Heart left ventricle (tissue), 16 donors: ENCODE results near the gene SBNO1. TPM values are rescaled to one million over a fixed set of nuclear protein-coding genes. Genes with fewer than 3 reads are reported as not detected.
A peak's percentile ranks its signal among the peaks of the same experiment; 100 is the strongest.

Experiments used
- ATAC-seq, 4 donors: fragments of 200-7000 bp; cut with Tn5 transposase; one replicate each; pipeline ENCODE4 v1.9.1; 2020 to 2022; ENCODE audit warnings: moderate library complexity in 4 of 4, mild to moderate bottlenecking in 3 of 4, moderate number of reproducible peaks in 1 of 4
- DNase-seq, 5 donors: peaks; one replicate each; pipeline ENCODE4 v3.0.0-alpha.2; 2020
- H3K27ac ChIP-seq, 12 donors: fragments of 200-600 bp; sonication (generic) in 4 of 12; one replicate each; pipeline versions ENCODE4 v1.5.0 to v1.8.0; 2016 to 2022; ENCODE audit warnings: mild to moderate bottlenecking in 2 of 12
- H3K27me3 ChIP-seq, 9 donors: fragments of 200-600 bp; sonication (generic) in 2 of 9; one replicate each; pipeline versions ENCODE4 v1.5.1 to v1.8.0; 2016 to 2022; ENCODE audit warnings: mild to moderate bottlenecking in 3 of 9
- H3K36me3 ChIP-seq, 9 donors: fragments of 200-600 bp; sonication (generic) in 2 of 9; one replicate each; pipeline versions ENCODE4 v1.5.0 to v1.8.0; 2018 to 2022; ENCODE audit warnings: mild to moderate bottlenecking in 2 of 9
- H3K4me1 ChIP-seq, 12 donors: fragments of 200-600 bp; sonication (generic) in 4 of 12; one replicate each; pipeline versions ENCODE4 v1.5.0 to v1.8.0; 2016 to 2022; ENCODE audit warnings: mild to moderate bottlenecking in 3 of 12
- H3K4me3 ChIP-seq, 12 donors: fragments of 200-600 bp; sonication (generic) in 4 of 12; one replicate each; pipeline versions ENCODE4 v1.5.0 to v1.8.0; 2017 to 2022; ENCODE audit warnings: mild to moderate bottlenecking in 9 of 12, moderate library complexity in 4 of 12
- H3K9me3 ChIP-seq, 12 donors: fragments of 200-600 bp; sonication (generic) in 4 of 12; one replicate each; pipeline versions ENCODE4 v1.5.0 to v1.8.0; 2016 to 2022; ENCODE audit warnings: mild to moderate bottlenecking in 1 of 12
- POLR2A ChIP-seq, 2 donors: fragments of 450-650 bp; IDR thresholded peaks; one replicate each; pipeline ENCODE4 v1.6.1; 2017; ENCODE audit warnings: antibody characterized with exemption in 2 of 2, mild to moderate bottlenecking in 2 of 2, moderate library complexity in 2 of 2
- WGBS, 4 donors: extraction: QIAGEN DNeasy Blood & Tissue Kit in 2 of 4; methylation state at CpG; one replicate each; pipeline versions ENCODE4 v1.1.5 to v1.1.7; 2013 to 2018; 5-methylcytosine and 5-hydroxymethylcytosine counted together
- intact Hi-C, 10 donors: fragments of 100-400 bp; cut with DNase I; formaldehyde crosslinking; loops; one replicate each; pipeline versions ENCODE4 v1.11.1 to v1.14.2; 2022
- polyA plus RNA-seq, 2 donors: library from polyadenylated mRNA; stranded (reverse); fragments of 200-250 nt; gene quantifications; one replicate each; pipeline ENCODE4 v1.2.3, GENCODE V29; 2013
- total RNA-seq, 9 donors: library from RNA; depleted of rRNA in 2 of 9; stranded (reverse); fragments of >200 nt in 2 of 9; fragmentation: NEBNext Ultra II Directional in 3 of 9; extraction: Animal tissue kit (Norgen Biotek cat#: 25700) in 3 of 9; gene quantifications; one replicate each; pipeline versions ENCODE4 v1.1.0 to v1.2.4, GENCODE V29; 2016 to 2023
- TF ChIP-seq, protein P1 (sequence below), 12 donors: fragments of 200-600 bp; sonication (generic) in 4 of 12; IDR thresholded peaks; one replicate each; pipeline versions ENCODE4 v1.5.0 to v1.8.0; 2018 to 2022; ENCODE audit warnings: antibody characterized with exemption in 12 of 12, mild to moderate bottlenecking in 5 of 12
- donor health status: ischemic (EF 13 %, LVEDD 7.1; RV severe dilation, severe dysfunction).
- donor health status: healthy with polysubstance abuse.
- donor health status: DM: no; HTN: yes; CAD: no.
- donor health status: DM: no; HTN: no; CAD: no.
- donor health status: ischemic (EF 25% LVEDD 6.9; RV normal size, moderate dysfunction).
- donor health status: ischemic (EF 25% LVEDD 5.7; RV mildly dilated, moderate dysfunction).
- donor health status: healthy.
- donor health status: DM: yes; HTN: yes; CAD: no.
- donor health status: ischemic (EF 35%, LVEDD 5.7; RV mildly dilated, moderate dysfunction).
- donor health status: nonischemic (EF 11% LVEDD 7.7; RV severe dilation, severe dysfunction).
- donor health status: DM: yes; HTN: yes; CAD: no.
- donor health status: PGD.
- donor health status: ischemic (EF 29% LVEDD 5.4; RV normal size, mild dysfunction).
- donor health status: nonischemic (EF 23%, LVEDD 6.1; RV moderate dilation, normal function).

The SBNO1 gene
- total and polyA plus RNA-seq, 11 donors = 6.3 to 33.8 (median 25.4) TPM

DNA sequence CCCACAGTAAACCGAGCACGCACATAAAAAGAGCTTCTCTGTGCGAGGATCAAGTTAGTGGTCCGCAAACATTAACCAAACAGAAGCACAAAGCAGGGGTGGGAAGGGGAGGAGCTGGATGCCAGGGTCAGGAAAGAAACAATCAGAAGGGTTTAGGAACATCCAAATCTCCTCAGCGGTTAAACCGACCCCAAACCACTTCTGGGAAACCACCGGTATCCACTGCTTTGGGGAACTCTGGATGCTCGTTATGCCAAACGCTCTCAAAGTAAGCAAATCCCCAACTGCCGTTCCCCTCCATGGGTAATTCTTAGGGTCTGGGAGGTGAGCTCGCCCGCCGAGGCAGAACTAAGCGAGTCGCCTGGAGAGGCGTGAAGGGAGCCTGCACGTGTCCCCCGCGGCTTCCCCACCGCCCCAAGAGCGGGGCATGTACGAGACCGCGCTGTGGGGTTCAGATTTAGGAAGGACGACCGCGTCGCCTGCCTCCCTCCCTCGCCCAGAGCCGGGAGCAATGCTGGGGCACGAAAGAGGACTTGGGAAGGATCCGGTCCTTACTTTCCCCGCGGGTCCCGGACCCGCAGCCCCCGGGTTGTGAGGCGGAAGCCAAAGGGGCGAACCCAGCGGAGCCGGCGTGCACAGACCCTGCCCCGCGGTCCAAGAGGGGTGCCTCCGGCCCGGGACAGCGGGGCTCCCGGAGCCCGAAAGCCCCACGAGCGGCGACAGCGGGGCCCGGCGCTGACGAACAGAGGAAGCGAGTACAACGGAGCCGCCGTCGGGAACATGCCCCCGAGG is 711 bp downstream of the SBNO1 start:
- H3K9me3 ChIP-seq = no peaks in the 10 kb centered on the region
- peaks cover 4 to 38% (median 23%) of the 10 kb centered on the region in 12 donors for H3K4me1 ChIP-seq
- 0% methylated on average over 38 to 62 of the region's 62 CpGs for WGBS, 4 donors
- peak overlapping the region; percentile 67 to 98 (median 87) for H3K4me3 ChIP-seq
- ATAC-seq (peak in 2 of 4 donors; percentile 0 to 1), DNase-seq (peak; percentile 10 to 78 (median 33))
- no peaks in the 10 kb centered on the region for H3K27me3 ChIP-seq
- H3K36me3 ChIP-seq = peaks cover 0 to 4% (median 0%) of the 10 kb centered on the region in 9 donors
- TF ChIP-seq POLR2A (IDR thresholded peaks at IDR 0.05) = no peak
- TF ChIP-seq, protein P1, sequence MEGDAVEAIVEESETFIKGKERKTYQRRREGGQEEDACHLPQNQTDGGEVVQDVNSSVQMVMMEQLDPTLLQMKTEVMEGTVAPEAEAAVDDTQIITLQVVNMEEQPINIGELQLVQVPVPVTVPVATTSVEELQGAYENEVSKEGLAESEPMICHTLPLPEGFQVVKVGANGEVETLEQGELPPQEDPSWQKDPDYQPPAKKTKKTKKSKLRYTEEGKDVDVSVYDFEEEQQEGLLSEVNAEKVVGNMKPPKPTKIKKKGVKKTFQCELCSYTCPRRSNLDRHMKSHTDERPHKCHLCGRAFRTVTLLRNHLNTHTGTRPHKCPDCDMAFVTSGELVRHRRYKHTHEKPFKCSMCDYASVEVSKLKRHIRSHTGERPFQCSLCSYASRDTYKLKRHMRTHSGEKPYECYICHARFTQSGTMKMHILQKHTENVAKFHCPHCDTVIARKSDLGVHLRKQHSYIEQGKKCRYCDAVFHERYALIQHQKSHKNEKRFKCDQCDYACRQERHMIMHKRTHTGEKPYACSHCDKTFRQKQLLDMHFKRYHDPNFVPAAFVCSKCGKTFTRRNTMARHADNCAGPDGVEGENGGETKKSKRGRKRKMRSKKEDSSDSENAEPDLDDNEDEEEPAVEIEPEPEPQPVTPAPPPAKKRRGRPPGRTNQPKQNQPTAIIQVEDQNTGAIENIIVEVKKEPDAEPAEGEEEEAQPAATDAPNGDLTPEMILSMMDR (IDR thresholded peaks at IDR 0.05) = no peak
- H3K27ac ChIP-seq = peak overlapping the region; percentile 82 to 99 (median 95)
- intact Hi-C loops = loop anchor here in 4 of 10 donors (2.0 kb wide), 4 partner anchors 19 to 219 kb away; partner anchors contain the start of gene CDK2AP1 (in 2 of the 4)

GRCh38 chr12:123363390-123363739 is 1.3 kb downstream of the SBNO1 start:
- H3K36me3 ChIP-seq = peaks cover 0 to 4% (median 0%) of the 10 kb centered on the region in 9 donors
- H3K9me3 ChIP-seq = no peaks in the 10 kb centered on the region
- peak overlapping the region; percentile 67 to 98 (median 87) for H3K4me3 ChIP-seq
- ATAC-seq = no peak
- peak overlapping the region in 9 of 12 donors; percentile 91 to 98 (median 95) for H3K27ac ChIP-seq
- H3K27me3 ChIP-seq = no peaks in the 10 kb centered on the region
- no peak for DNase-seq
- peaks cover 4 to 38% (median 23%) of the 10 kb centered on the region in 12 donors for H3K4me1 ChIP-seq
- TF ChIP-seq, protein P1 (IDR thresholded peaks at IDR 0.05) = no peak
- TF ChIP-seq POLR2A (IDR thresholded peaks at IDR 0.05) = no peak
- WGBS, 4 donors = 2 to 4% (median 3%) methylated on average over 9 of the region's 9 CpGs
- intact Hi-C loops = no loop called here

DNA sequence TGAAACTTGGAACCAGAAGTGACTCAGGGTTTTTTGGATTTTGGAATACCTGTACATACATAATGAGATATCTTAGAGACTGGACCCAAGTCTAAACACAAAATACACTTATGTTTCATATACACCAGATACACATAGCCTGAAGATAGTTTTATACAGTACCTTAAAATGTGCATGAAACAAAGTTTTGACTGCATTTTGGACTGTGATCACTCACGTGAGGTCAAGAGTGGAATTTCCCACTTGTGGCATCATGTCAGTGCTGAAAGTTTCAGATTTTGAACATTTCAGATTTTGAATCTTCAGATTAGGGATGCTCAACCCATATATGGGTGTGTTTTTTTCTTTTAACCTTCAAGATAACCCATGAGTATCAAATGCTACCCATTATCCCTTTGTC is 6.6 kb downstream of the SBNO1 start:
- peaks cover 0 to 49% (median 32%) of the 10 kb centered on the region in 12 donors for H3K4me1 ChIP-seq
- DNase-seq (no peak), ATAC-seq (no peak)
- 70 to 86% (median 83%) methylated on average over 1 of the region's 1 CpG for whole genome bisulfite sequencing, 4 donors
- no peak for TF ChIP-seq POLR2A (IDR thresholded peaks at IDR 0.05)
- TF ChIP-seq, protein P1 (IDR thresholded peaks at IDR 0.05) = no peak
- intact Hi-C loops = no loop called here
- H3K9me3 ChIP-seq = no peaks in the 10 kb centered on the region
- no peak overlapping the region for H3K4me3 ChIP-seq
- H3K27ac ChIP-seq = no peak overlapping the region
- peaks cover 0 to 19% (median 0%) of the 10 kb centered on the region in 9 donors for H3K36me3 ChIP-seq
- H3K27me3 ChIP-seq = no peaks in the 10 kb centered on the region

- TF ChIP-seq, protein P1 (IDR thresholded peaks at IDR 0.05) = no peak
- TF ChIP-seq POLR2A (IDR thresholded peaks at IDR 0.05) = no peak
- Histone ChIP-seq H3K27me3 (no peaks in the 10 kb centered on the region), H3K9me3 (no peaks in the 10 kb centered on the region), H3K27ac (no peak overlapping the region), H3K4me3 (no peak overlapping the region), H3K4me1 (peaks cover 0 to 47% (median 22%) of the 10 kb centered on the region in 12 donors), H3K36me3 (peaks cover 0 to 19% (median 2%) of the 10 kb centered on the region in 9 donors)
- ATAC-seq (no peak), DNase-seq (no peak)
- WGBS, 4 donors = 79 to 81% (median 80%) methylated on average over 7 of the region's 7 CpGs
- intact Hi-C loops = no loop called here
Observed at GRCh38 chr12:123356159-123356670, 8.4 kb downstream of the SBNO1 start.
